RWPE2 (cell line): Measurements from ENCODE around the gene PRTFDC1.

Experiments
- ATAC-seq: fragments of 200-7000 bp; cut with Tn5 transposase; 3 replicates; pipeline ENCODE4 v1.9.1; 2021; ENCODE audit warnings: low read depth
- DNase-seq: peaks from one replicate; pipeline ENCODE4 v3.0.0-alpha.2; 2020; ENCODE audit warnings: low spot score
- H3K27ac ChIP-seq: fragments of 450-650 bp; 2 replicates; pipeline ENCODE4 v1.5.1; 2017; ENCODE audit warnings: mild to moderate bottlenecking; ENCODE audit not compliant: poor library complexity, severe bottlenecking
- H3K27me3 ChIP-seq: fragments of 250-450 bp; sonication (Bioruptor Pico); 2 replicates; pipeline ENCODE4 v1.5.1; 2021; ENCODE audit warnings: mild to moderate bottlenecking, moderate library complexity; ENCODE audit not compliant: insufficient read depth, poor library complexity, severe bottlenecking
- H3K36me3 ChIP-seq: fragments of 250-450 bp; sonication (Bioruptor Pico); 2 replicates; pipeline ENCODE4 v1.5.1; 2020; ENCODE audit warnings: low read depth, mild to moderate bottlenecking, moderate library complexity
- H3K4me1 ChIP-seq: fragments of 250-450 bp; sonication (Bioruptor Pico); 2 replicates; pipeline ENCODE4 v1.5.1; 2021; ENCODE audit warnings: mild to moderate bottlenecking, moderate library complexity; ENCODE audit not compliant: insufficient read depth, poor library complexity, severe bottlenecking
- H3K4me3 ChIP-seq: fragments of 250-450 bp; sonication (Bioruptor Pico); 2 replicates; pipeline ENCODE4 v1.5.1; 2021; ENCODE audit warnings: mild to moderate bottlenecking, moderate library complexity; ENCODE audit not compliant: severe bottlenecking
- H3K9me3 ChIP-seq: fragments of 250-450 bp; sonication (Bioruptor Pico); 2 replicates; pipeline ENCODE4 v1.5.1; 2021; ENCODE audit warnings: mild to moderate bottlenecking, moderate library complexity; ENCODE audit not compliant: severe bottlenecking
- TF ChIP-seq, protein P1 (sequence below): fragments of 450-650 bp; IDR thresholded peaks from one replicate; pipeline ENCODE4 v1.5.1; 2017; ENCODE audit warnings: mild to moderate bottlenecking, moderate library complexity; ENCODE audit not compliant: poor library complexity, severe bottlenecking

The PRTFDC1 gene

GRCh38 chr10:24824536-24824935 lies 127.9 kb downstream of the PRTFDC1 start:
- no peak for DNase-seq
- Histone ChIP-seq H3K27me3 (no peaks in the 10 kb centered on the region), H3K36me3 (no peaks in the 10 kb centered on the region), H3K9me3 (no peaks in the 10 kb centered on the region), H3K27ac (peak overlapping the region; percentile 73), H3K4me3 (no peak overlapping the region), H3K4me1 (peaks cover 46% of the 10 kb centered on the region)
- no peak for ATAC-seq
- TF ChIP-seq, protein P1, sequence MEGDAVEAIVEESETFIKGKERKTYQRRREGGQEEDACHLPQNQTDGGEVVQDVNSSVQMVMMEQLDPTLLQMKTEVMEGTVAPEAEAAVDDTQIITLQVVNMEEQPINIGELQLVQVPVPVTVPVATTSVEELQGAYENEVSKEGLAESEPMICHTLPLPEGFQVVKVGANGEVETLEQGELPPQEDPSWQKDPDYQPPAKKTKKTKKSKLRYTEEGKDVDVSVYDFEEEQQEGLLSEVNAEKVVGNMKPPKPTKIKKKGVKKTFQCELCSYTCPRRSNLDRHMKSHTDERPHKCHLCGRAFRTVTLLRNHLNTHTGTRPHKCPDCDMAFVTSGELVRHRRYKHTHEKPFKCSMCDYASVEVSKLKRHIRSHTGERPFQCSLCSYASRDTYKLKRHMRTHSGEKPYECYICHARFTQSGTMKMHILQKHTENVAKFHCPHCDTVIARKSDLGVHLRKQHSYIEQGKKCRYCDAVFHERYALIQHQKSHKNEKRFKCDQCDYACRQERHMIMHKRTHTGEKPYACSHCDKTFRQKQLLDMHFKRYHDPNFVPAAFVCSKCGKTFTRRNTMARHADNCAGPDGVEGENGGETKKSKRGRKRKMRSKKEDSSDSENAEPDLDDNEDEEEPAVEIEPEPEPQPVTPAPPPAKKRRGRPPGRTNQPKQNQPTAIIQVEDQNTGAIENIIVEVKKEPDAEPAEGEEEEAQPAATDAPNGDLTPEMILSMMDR = no peak

GRCh38 chr10:24824124-24824523 lies 128.3 kb downstream of the PRTFDC1 start:
- Histone ChIP-seq H3K27ac (peak overlapping the region; percentile 73), H3K9me3 (no peaks in the 10 kb centered on the region), H3K27me3 (no peaks in the 10 kb centered on the region), H3K36me3 (no peaks in the 10 kb centered on the region), H3K4me1 (peaks cover 50% of the 10 kb centered on the region), H3K4me3 (no peak overlapping the region)
- DNase-seq (no peak), ATAC-seq (no peak; the same call in 2 of the 3 replicates)
- TF ChIP-seq, protein P1 = no peak

- peaks cover 50% of the 10 kb centered on the region for H3K4me1 ChIP-seq
- H3K9me3 ChIP-seq = no peaks in the 10 kb centered on the region
- no peaks in the 10 kb centered on the region for H3K27me3 ChIP-seq
- H3K4me3 ChIP-seq = no peak overlapping the region
- ATAC-seq (no peak), DNase-seq (no peak)
- peak overlapping the region; percentile 85 for H3K27ac ChIP-seq
- TF ChIP-seq, protein P1 = no peak
- H3K36me3 ChIP-seq = no peaks in the 10 kb centered on the region
Observed at GRCh38 chr10:24822590-24822989, 129.8 kb downstream of the PRTFDC1 start.

- H3K27ac ChIP-seq = peak overlapping the region; percentile 85
- H3K4me3 ChIP-seq = no peak overlapping the region
- TF ChIP-seq, protein P1 = no peak
- no peak for DNase-seq
- no peaks in the 10 kb centered on the region for H3K27me3 ChIP-seq
- H3K36me3 ChIP-seq = no peaks in the 10 kb centered on the region
- ATAC-seq = peak; percentile 25; the same call in 1 of the 3 replicates
- H3K4me1 ChIP-seq = peaks cover 50% of the 10 kb centered on the region
- no peaks in the 10 kb centered on the region for H3K9me3 ChIP-seq
Observed at GRCh38 chr10:24821986-24822385, 130.4 kb downstream of the PRTFDC1 start.

- H3K4me1 ChIP-seq = peaks cover 37% of the 10 kb centered on the region
- TF ChIP-seq, protein P1 = no peak
- no peak overlapping the region for H3K27ac ChIP-seq
- H3K4me3 ChIP-seq = no peak overlapping the region
- no peaks in the 10 kb centered on the region for H3K9me3 ChIP-seq
- H3K36me3 ChIP-seq = no peaks in the 10 kb centered on the region
- DNase-seq (no peak), ATAC-seq (no peak)
- no peaks in the 10 kb centered on the region for H3K27me3 ChIP-seq
Observed at GRCh38 chr10:24816868-24817396, 135.5 kb downstream of the PRTFDC1 start.
